CD4-positive, alpha-beta T cell treated with Interleukin-12 subunit alpha and Interleukin-12 subunit beta, for 1 hour (primary cell): ENCODE measurements around the gene CROT.

Experiments used
- DNase-seq: peaks from one replicate; pipeline ENCODE4 v3.0.0-alpha.2; 2020

Gene CROT, protein sequence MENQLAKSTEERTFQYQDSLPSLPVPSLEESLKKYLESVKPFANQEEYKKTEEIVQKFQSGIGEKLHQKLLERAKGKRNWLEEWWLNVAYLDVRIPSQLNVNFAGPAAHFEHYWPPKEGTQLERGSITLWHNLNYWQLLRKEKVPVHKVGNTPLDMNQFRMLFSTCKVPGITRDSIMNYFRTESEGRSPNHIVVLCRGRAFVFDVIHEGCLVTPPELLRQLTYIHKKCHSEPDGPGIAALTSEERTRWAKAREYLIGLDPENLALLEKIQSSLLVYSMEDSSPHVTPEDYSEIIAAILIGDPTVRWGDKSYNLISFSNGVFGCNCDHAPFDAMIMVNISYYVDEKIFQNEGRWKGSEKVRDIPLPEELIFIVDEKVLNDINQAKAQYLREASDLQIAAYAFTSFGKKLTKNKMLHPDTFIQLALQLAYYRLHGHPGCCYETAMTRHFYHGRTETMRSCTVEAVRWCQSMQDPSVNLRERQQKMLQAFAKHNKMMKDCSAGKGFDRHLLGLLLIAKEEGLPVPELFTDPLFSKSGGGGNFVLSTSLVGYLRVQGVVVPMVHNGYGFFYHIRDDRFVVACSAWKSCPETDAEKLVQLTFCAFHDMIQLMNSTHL

DNA sequence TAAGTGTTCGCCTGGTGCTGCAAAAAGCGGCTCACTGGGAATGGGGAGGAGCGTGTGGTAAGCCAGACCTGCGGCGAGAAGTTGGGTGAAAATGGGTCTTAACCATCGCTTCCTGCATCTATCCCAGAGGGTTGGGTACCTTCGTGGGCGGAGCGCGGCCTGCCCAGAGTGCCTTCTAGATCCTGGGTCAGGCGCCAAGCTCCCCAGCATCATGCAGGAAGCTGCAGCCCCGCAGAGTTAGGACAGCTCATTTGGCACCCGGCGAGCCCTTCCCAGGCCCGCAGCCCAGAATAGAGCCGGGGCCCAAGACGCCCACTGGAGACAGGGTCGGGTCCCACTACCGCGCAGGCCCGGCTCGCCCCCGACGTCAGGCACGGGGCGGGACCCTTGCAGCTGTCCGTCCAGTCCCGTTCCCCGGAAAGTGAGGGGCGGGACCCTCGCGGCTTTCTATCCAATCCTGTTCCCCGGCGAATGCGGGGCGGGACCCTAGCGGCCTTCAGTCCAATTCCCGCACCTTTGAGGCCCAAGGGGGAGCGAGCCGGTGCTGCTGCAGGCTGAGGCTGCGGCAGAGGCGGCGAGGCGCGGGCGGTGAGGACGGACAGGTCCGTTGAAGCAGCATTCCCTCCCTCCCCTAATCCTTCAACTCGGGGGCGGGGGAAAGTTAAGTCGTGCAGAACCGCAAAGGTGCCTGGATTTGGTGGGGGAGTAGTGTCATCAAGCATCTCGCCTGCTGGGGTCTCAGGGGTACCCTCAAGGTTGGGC, at the start of gene CROT:
Gene CROT (plus strand): TSS at position 499 of the 762 bp plus-strand sequence. CDS start 3,405 bp downstream, outside the sequence.
- peak; percentile 92 for DNase-seq

DNA sequence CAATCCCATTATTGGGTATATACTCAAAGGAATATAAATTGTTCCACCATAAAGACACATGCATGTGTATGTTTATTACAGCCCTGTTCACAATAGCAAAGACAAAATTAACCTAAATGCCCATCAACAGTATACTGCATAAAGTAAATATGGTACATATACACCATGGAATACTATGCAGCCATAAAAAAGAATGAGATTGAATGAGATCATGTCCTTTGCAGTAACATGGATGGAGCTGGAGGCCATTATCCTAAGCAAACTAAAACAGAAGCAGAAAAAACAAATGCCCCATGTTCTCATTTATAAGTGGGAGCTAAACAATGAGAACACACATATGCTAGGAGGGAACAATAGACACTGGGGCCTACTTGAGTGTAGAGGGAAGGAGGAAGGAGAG, 44.7 kb upstream of the CROT start:
- DNase-seq, result no peak

DNA sequence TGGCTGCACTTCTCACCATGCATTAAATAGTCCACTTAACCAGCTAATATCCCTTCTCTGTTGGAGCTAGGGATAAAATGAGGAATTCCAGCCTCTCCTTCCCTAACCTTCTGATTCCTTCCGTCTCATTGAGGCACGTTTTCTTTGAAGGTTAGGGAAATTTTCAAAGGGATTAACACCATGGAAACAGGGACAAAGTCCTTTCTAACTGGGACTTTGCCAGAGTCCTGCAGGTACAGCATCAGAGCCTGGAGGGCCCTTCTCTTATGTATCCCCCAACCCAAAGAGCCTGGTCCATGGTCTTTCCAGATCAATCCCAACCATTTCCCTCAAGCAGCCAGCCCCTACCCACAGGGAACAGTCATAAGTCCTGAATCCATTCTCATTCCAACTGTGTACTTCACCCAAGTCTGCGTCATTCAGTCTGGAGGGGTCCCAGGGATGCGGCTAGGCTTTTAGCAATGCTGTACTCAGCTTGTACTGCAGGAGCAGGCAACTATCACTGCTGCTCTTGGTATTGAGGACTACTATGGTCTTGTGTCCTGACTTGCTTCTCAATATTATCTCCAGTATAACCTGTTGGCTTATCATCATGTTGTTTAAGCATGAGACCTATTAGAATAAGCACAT, 34.6 kb upstream of the CROT start:
- DNase-seq, result no peak

DNA sequence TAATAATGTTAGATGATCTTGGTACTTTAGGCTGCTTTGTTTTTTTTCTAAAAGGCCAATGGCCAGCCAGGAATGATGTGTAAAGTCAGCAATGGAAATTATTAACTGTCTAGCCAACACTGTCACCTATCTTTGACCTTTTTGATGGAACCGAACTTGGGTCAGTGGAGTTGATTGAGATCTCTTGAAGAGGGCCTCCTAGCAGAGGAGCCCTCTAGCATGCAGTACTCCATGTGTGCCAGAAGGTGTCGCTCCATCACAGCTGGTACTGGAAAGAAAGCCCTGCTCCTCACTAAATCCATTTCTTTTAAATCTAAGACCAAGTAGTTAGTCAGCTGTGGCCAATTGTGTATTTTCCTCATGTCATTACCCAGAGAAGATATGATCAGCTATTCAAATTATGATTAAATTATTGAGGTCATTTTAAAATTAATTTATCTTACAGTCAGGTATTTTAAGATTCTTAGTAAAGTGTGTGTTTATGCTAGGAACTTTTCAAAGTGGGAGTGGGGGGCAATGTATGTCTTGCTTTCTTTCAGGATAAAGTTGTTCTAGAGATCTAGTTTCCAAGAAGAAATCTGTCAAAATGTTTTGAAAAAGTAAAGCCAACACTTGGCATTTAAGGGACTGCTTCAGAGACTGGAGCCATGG, 33.1 kb upstream of the CROT start:
- DNase-seq, result peak; percentile 74

DNA sequence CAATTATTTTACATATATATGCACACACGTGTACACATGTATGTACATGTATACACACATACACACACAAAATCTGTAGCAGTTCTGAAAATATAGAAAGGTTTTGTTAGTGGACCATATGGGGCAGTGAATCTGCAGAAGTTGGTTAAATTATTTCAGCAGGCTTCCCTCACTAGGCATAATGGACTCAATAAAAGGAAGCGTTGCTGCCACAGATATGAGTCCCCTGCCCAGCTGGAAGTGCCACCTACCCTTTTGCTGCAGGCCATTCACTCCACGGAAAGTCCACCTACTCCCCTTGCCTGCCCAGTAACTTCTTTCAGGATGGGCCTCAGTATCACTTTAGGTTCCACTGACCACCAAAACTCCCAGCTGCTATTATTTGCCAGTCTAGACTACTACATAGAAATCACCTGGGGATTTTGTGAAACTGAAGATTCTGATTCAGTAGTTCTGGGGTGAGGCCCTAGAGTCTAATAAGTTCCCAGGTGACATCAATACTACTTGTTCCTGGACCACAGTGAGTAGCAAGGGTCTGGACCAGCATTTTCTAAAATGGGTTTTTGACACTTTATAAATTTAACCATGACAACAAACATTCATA, 29.3 kb upstream of the CROT start:
- no peak for DNase-seq

DNA sequence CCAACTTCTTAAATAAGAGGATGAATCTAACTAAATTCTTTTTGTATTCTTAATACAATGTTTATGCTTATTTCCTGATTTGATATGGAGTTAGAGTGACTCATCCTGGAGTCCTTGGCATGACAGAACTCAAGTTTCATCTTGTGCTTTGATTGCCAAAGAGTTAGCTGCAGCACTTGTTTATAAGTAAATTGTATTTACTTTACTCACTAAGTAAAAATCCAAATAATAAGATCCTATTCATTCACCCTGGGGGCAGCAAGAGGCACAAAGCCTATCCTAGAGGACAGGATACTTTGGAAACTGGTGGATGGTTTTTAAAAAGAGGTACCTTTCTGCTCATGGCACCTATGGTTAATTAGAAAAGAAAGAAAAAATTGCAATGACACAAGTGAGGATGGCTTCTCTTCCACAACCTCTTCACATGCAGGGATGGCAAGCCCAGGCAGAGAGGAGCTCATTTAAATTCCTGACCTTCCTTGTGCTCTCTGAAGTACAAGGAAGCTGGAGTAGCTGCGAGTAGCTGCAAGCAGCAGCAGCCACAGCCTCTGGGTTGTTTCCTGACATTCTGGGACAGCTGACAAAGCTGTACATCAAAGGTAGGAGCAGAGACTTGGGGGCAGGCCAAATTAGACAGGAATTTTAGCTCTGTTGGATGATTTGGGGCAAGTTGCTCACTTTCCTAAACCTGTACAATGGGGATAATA, 28.5 kb upstream of the CROT start:
- no peak for DNase-seq

DNA sequence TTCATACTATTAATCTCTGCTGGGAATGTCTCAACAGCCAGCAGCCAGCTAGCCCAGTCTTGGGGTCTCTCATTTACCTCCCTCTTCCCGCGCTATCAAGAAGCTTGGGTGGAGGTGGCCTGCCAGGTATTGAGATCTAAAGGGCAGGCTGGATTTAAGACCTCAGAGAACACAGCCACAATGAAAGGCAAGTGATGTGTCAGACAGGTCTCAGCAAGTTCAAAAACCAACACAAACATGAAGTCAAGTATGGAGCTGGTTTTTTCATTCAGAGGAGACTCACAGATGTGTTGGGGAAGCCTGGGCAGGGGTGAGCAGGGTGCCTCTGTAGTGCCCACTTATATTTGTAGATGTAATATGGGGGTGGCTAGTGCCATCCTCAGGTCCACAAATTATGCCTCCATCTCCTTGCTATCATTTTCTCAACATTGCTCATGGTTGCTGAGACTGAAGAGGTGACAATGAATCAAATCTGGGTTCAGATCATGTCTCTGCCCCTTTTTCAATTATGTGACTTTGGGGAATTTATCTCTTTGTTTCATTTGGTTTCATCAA, 27.7 kb upstream of the CROT start:
- DNase-seq, result no peak

DNA sequence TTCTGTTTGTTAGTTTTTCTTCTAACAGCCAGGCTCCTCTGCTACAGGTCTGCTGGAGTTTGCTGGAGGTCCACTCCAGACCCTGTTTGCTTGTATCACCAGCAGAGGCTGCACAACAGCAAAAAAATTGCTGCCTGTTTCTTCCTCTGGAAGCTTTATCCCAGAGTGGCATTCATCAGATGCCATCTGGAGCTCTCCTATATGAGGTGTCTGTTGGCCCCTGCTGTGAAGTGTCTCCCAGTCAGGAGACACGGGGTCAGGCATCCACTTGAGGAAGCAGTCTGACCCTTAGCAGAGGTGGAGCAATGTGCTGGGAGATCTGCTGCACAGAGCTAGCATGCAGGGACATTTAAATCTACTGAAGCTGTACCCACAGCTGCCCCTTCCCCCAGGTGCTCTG, 26.7 kb upstream of the CROT start:
- DNase-seq, result no peak

DNA sequence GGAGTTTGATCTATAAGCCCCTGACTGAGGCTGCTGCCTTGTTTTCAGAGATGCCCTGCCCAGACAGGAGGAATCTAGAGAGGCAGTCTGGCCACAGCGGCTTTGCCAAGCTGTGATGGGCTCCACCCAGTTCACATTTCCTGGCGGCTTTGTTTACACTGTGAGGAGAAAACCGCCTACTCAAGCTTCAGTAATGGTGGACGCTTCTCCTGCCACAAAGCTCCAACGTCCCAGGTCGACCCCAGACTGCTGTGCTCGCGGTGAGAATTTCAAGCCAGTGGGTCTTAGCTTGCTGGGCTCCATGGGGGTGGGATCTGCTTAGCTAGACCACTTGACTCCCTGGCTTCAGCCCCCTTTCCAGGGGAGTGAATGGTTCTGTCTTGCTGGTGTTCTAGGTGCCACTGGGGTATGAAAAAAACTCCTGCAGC, 26.3 kb upstream of the CROT start:
- peak; percentile 26 for DNase-seq

DNA sequence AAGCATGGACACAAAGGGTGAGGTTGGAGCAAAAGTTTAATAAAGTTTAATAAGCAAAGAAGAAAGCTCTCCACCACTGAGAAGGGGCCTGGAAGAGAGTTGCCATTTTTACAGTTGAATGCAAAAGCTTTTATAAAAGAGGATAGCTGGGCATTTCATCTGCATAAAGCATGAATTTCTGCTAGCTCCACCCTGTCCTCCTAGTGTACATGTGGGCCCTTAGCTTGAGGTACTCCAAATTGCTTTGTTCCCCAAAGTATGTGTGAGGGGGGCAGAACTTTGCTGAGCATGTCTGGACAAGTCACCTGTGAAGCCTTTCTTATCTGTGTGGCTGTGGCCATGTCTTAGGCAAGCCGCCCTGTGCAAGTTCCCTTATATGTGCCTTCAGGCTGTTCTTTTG, 22.6 kb upstream of the CROT start:
- no peak for DNase-seq

DNA sequence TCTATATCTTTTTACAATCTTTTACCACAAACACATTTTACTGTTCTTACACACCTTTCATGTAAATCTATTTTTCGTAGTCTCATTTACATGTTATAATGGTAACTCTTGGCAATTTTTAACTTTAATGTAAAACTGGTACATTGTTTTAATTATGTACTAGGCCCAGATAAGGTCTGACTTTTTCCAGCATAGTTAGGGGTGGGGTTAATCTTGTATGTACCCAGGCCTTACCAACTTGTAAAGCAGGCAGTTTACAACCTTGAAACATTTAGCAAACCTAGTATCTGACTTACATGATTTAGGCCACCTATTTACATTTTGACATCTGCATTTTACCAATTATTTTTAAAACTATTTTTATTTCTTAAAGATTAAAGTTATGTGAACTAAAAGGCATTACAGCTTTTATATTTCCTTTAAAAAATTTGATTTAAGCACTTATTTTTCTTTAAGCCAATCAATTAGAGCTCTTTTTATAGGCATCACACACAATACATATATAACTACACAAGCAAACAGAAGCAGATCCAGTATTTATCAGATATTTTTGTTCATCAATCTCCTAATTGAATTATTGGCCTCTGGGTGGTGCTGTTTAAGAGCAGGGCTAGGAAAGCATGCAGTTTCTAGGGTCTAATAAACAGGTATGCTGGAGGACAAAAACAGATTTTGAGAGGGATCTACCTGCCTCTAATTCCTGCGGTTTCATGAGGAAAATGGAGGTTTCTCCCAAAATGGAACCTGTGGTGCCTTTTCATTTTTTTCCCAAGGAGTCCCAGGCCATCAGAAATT, 19.7 kb upstream of the CROT start:
- DNase-seq, result no peak

DNA sequence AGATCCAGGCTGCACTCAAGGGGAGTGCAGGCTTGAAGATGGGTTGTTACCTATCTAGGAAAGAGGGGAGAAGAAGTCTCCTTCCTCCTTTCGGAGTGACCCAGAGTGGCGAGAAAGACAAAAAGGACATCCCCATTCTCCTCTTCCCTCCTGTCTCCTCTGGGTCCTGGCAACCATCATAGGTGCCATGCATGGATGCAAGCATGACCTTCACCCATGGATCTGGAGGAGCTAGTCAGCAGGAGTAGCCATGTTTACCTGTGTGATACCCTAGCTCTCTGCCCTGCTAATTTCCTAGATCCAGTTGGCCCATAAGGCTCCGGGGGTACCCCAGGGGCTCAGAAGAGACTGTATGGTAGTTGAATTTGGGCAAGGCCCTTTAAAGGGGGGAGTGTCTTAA, 17.2 kb upstream of the CROT start:
- DNase-seq, result no peak

DNA sequence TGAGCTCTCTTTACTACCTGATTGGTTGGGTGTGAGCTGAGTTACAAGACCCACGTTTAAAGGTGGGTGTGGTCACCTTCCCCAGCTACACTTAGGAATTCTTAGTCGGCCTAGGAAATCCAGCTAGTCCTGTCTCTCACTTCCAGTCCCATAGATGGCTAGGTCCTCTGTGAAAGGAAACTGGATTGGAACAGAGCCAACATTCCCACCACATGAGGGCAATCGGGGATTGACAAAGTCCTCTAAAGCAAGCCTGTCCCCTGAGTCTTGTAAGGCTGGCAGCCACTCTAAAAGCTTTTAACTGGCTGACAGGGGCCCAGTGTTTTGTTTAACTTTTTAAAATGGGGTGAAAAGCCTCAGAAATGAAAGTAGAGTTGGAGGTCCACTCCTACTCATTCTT, 15.1 kb upstream of the CROT start:
- DNase-seq, result no peak

DNA sequence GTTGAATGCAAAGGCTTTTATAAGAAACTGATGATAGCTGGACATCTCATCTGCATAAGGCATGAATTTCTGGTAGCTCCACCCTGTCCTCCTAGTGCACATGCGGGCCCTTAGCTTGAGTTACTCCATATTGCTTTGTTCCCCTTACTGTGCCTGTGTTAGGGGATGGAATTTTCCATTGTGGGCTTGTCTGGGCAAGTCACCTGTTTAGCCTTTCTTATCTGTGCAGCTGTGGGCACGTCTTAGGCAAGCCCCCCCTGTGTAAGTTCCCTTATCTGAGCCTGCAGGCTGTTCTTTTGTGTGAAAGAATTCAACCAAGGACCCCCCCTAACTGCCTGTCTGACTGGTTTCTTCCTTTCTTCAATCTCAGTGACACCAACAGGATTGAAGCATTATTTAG, 14.5 kb upstream of the CROT start:
- no peak for DNase-seq

DNA sequence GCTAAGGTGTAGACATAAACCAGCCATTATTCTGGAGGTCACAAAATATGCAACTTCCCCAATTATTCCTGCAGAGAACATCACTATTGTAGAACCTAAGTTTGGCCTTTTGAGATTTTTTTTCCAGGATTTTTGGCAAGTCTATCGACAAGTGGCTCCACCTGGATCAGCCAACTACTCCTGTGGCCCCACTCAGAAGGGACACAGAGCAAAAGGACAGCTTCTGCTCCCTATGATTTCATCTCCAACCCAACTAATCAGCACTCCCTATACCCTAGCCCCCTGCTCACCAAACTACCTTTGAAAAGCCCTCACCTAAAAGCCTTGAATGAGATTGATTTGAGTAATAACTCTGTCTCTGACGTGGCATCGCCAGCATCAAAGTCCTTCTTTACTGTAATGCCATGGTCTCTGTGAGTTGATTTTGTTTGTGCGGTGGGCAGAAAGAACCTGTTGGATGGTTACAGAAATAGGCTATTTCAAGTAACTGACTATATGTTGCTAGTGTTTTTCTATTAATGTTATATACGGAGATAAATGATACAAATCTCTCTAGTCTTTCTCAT, 13.7 kb upstream of the CROT start:
- no peak for DNase-seq

DNA sequence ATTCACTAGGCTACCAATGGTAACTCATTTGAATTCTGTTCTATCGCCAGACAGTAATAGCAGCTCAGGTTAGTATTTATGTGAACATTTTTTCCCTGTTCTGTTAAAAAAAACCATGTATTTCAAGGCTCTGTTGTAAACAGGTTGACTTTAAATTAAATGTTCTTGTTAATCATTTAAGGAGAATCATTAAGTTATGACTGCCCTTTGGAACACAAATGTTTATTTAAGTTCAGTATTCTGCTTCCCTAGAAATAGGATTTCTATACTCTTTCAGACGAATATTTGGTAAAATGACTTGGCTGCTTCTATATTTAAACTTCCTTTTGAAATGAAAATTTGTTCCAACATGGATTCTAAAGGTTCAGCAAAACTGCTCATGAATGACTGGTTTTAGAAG, 13.1 kb upstream of the CROT start:
- no peak for DNase-seq

DNA sequence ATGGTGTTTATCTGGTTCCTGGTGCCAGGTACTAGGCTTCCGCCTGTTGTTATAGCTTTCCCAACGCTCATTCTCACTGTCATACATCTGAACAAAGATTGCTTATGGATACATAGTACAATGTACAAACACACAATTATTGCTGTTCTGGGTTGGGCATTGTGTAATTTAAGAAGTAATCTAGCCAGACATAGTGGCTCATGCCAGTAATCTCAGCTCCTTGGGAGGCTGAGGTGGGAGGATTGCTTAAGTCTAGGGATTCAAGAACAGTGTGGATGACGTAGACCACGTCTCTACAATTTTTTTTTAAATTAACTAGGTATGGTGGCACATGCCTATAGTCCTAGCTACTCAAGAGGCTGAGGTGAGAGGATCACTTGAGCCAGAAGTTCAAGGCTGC, 9.3 kb upstream of the CROT start:
- DNase-seq, result no peak

DNA sequence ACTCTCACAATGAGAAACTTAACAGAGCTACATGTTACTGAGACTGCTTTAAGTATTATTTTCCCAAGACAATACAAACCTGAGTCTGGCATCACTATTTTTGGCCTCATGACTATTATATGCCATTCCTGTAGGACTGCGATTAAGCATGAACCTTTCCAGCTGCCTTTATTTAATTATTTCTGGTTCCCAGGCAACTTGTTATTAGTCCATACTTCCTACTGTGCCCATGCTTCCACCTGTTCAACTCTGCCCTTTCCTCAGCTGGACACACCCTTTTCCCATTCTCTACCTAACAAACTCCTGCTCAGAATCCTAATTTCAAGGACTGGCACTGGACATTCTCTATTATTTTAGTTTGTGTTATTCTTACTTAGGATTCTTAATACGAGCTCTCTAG, 8.1 kb upstream of the CROT start:
- no peak for DNase-seq

DNA sequence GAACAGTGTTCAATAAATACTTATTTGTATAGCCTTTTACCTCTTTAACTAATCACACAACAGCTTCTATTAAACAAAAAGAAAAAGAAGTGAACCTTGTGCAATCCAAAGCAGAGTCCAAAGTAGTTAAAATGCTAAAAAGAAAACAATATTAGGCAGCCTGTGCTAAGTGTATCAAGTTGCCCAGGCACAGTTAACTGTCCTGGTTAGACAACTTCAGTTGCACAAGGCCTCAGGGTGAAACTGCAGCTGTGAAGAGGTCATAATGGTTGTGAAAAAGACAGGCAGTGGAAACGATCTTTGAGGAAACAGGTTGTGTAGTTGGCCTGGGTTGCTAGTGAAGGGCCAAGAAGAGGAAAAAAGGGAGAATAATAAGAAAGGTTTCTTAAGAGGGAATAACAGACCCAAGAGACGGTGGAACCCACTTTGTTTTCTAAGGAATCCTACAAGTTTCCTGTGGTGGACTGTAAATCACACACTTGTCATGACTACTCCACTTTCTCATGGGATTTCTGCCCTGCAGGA, 6.0 kb upstream of the CROT start:
- no peak for DNase-seq

DNA sequence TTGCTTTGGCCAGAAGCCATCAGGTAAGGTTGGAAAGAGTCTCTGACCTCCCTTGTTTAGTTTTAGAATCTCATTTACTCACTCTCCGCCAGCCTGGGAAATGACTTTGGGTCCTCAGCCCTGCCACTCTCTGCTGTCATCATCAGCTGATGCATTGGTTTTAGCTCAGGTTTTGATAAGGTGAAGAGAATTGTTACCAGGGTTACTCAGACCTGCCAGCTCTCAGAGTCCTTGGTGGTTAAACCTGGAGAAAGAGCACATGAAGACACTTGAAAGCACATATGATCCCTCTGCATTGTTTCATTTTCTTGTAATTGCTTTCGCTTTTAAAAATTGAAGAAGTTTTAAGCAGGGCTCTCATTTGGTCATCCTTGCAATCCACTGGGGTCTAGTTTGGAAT, 4.0 kb upstream of the CROT start:
- no peak for DNase-seq
